ENCODE results near the gene TCN2.

GRCh38 chr22:30665786-30666185, 58.8 kb downstream of the TCN2 start:
- TF ChIP-seq POLR2A (IDR thresholded peaks at IDR 0.05) (no peak), CTCF (IDR thresholded peaks at IDR 0.05 in 8 of 11, conservative IDR thresholded peaks at IDR 0.05 in 3 of 11) (no peak), POLR2AphosphoS5 (IDR thresholded peaks at IDR 0.05) (no peak)

All from spleen (tissue), 7 donors.